Ovary (tissue), 9 donors: ENCODE results near the gene CGN. TPM values are rescaled to one million over a fixed set of nuclear protein-coding genes. Genes with fewer than 3 reads are reported as not detected.

Experiments
- DNase-seq, 5 donors: peaks; one replicate each; pipeline ENCODE4 v3.0.0-alpha.2; 2019 to 2020
- H3K27ac ChIP-seq, 2 donors: fragments of 200-600 bp; one replicate each; pipeline versions ENCODE4 v1.5.1 to v1.8.0; 2019 to 2022
- H3K27me3 ChIP-seq: fragments of 200-600 bp; one replicate; pipeline ENCODE4 v1.8.0; 2022
- H3K36me3 ChIP-seq: fragments of 200-600 bp; sonication (generic); one replicate; pipeline ENCODE4 v1.5.1; 2019
- H3K4me1 ChIP-seq: one replicate; pipeline ENCODE4 v1.8.1; 2013; ENCODE audit warnings: mild to moderate bottlenecking, moderate library complexity; ENCODE audit not compliant: insufficient read depth
- H3K4me3 ChIP-seq: fragments of 200-600 bp; sonication (generic); one replicate; pipeline ENCODE4 v1.5.1; 2017
- H3K9me3 ChIP-seq, 2 donors: fragments of 200-600 bp in 1 of 2; sonication (generic) in 1 of 2; one replicate each; pipeline versions ENCODE4 v1.5.1 to v1.8.1; 2013 to 2019; ENCODE audit warnings: mild to moderate bottlenecking in 1 of 2, moderate library complexity in 1 of 2
- CTCF ChIP-seq, 3 donors: fragments of 450-650 bp in 2 of 3; fragments of 200-600 bp in 1 of 3; IDR thresholded peaks; one replicate each; pipeline versions ENCODE4 v1.5.1 to v1.8.0; 2016 to 2022; ENCODE audit warnings: antibody characterized with exemption in 3 of 3, mild to moderate bottlenecking in 1 of 3
- EP300 ChIP-seq: sonication (generic); formaldehyde crosslinking; IDR thresholded peaks from one replicate; pipeline ENCODE4 v1.6.1; 2017; ENCODE audit warnings: antibody characterized with exemption
- POLR2A ChIP-seq: fragments of 450-650 bp; IDR thresholded peaks from one replicate; pipeline ENCODE4 v1.6.1; 2017; ENCODE audit warnings: antibody characterized with exemption, mild to moderate bottlenecking, moderate library complexity
- whole genome bisulfite sequencing, 3 donors: extraction: QIAGEN DNeasy Blood & Tissue Kit in 1 of 3; methylation state at CpG; one replicate each; pipeline versions ENCODE4 v1.1.5 to v1.1.7; 2013 to 2017; 5-methylcytosine and 5-hydroxymethylcytosine counted together
- intact Hi-C, 4 donors: fragments of 100-400 bp; cut with DNase I; formaldehyde crosslinking; loops; one replicate each; pipeline versions ENCODE4 v1.11.0 to v1.15.1; 2022 to 2023
- polyA plus RNA-seq, 2 donors: library from polyadenylated mRNA; stranded (reverse); fragments of 200-250 nt in 1 of 2; fragments of 350-450 nt in 1 of 2; fragmentation: Illumina TruSeq in 1 of 2; extraction: RNeasy Lipid Tissue Mini Kit (QIAGEN cat#74804) in 1 of 2; gene quantifications; one replicate each; pipeline ENCODE4 v1.2.3, GENCODE V29; 2013 to 2014
- total RNA-seq, 7 donors: library from RNA; depleted of rRNA in 2 of 7; stranded (reverse); fragments of >200 nt in 2 of 7; fragmentation: NEBNext Ultra II Directional in 3 of 7; extraction: Animal tissue kit (Norgen Biotek cat#: 25700) in 3 of 7; gene quantifications; one replicate each; pipeline versions ENCODE4 v1.1.0 to v1.2.4, GENCODE V29; 2016 to 2023
- donor health status: DM: no; HTN: no; CAD: no; lungs with moderate emphysema.
- donor health status: DM: no; HTN: no; CAD: no.
- donor health status: Bipolar disorder and iron deficiency.
- donor health status: DM: yes; HTN: yes; CAD: no.
- donor health status: DM: no; HTN: no; CAD: no.
- donor health status: DM: yes; HTN: yes; CAD: no.

The CGN gene
- total and polyA plus RNA-seq, 9 donors: 1.0 to 26.8 (median 4.3) TPM

- no peak for TF ChIP-seq POLR2A
- TF ChIP-seq EP300: no peak
- Histone ChIP-seq H3K27me3 (no peaks in the 10 kb centered on the region), H3K36me3 (no peaks in the 10 kb centered on the region), H3K9me3 (no peaks in the 10 kb centered on the region), H3K27ac (no peak overlapping the region), H3K4me1 (no peaks in the 10 kb centered on the region), H3K4me3 (no peak overlapping the region)
- 58 to 69% (median 61%) methylated on average over 5 of the region's 5 CpGs for WGBS, 3 donors
- DNase-seq: no peak
- intact Hi-C loops: no loop called here
These were observed 25.4 kb upstream of the CGN start for GRCh38 chr1:151485685-151486255.

DNA sequence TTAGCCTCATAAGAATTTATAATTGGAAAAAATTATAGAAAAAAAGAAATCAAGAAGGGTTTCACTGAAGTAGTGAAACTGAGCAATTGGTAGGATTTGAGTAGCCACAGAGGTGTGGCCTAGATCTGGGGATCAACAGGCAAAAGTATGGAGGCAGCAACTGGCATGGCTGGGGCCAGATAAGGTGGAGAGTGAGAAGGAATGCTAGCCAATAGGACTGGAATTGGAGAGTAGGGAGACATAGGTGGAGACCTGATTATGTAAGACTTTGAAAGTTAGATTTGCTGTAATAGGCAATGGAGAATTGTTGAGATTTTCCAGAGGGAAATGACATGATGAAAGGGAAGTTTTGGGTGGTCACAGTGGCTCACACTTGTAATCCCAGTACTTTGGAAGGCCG lies 24.6 kb upstream of the CGN start:
- intact Hi-C loops: no loop called here
- Histone ChIP-seq H3K4me1 (no peaks in the 10 kb centered on the region), H3K27me3 (no peaks in the 10 kb centered on the region), H3K9me3 (no peaks in the 10 kb centered on the region), H3K4me3 (no peak overlapping the region), H3K27ac (no peak overlapping the region), H3K36me3 (no peaks in the 10 kb centered on the region)
- TF ChIP-seq POLR2A (no peak), CTCF (IDR thresholded peaks at IDR 0.05) (no peak), EP300 (no peak)
- WGBS, 3 donors: 17 to 55% (median 26%) methylated on average over 1 of the region's 1 CpG
- DNase-seq: no peak

DNA sequence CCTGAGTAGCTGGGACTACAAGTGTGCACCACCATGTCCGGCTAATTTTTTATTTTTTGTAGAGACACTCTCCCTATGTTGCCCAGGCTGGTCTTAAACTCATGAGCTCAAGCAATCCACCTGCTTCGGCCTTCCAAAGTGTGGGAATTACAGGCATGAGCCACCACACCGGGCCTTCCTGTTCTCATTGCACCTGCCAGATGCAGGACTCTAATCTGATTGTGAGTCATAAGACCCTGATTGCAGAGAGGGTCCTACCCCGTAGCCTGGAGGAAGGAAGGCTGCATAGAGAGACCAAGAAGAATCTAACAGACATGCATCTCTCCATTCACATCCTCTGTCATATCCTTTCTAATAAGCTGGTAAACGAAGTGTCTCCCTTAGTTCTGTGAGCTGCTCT lies 19.5 kb upstream of the CGN start:
- no peak overlapping the region for H3K27ac ChIP-seq
- no peaks in the 10 kb centered on the region for H3K9me3 ChIP-seq
- no peaks in the 10 kb centered on the region for H3K36me3 ChIP-seq
- TF ChIP-seq EP300 (no peak), POLR2A (no peak), CTCF (IDR thresholded peaks at IDR 0.05) (no peak)
- 89 to 93% (median 91%) methylated on average over 5 of the region's 5 CpGs for WGBS, 3 donors
- no peak for DNase-seq
- no peaks in the 10 kb centered on the region for H3K4me1 ChIP-seq
- H3K27me3 ChIP-seq: no peaks in the 10 kb centered on the region
- intact Hi-C loops: no loop called here
- no peak overlapping the region for H3K4me3 ChIP-seq

GRCh38 chr1:151492120-151492519 lies 19.1 kb upstream of the CGN start:
- no peaks in the 10 kb centered on the region for H3K9me3 ChIP-seq

More at GRCh38 chr1:151492120-151492519, 19.1 kb upstream of the CGN start:
- Histone ChIP-seq H3K27me3 (no peaks in the 10 kb centered on the region), H3K4me3 (no peak overlapping the region), H3K4me1 (no peaks in the 10 kb centered on the region), H3K36me3 (no peaks in the 10 kb centered on the region), H3K27ac (no peak overlapping the region)
- TF ChIP-seq EP300: no peak
- TF ChIP-seq POLR2A: no peak
- TF ChIP-seq CTCF (IDR thresholded peaks at IDR 0.05): no peak
- intact Hi-C loops: no loop called here
- WGBS, 3 donors: 85 to 91% (median 91%) methylated on average over 1 of the region's 1 CpG
- no peak for DNase-seq
